H54 (cell line): ENCODE data around the gene MGAT4C.

Experiments
- DNase-seq: peaks from one replicate; pipeline ENCODE4 v3.0.0; 2011; ENCODE audit warnings: low spot score, mixed read lengths; ENCODE audit not compliant: insufficient read length
- FAIRE-seq: peaks from 3 replicates; lab custom pipeline; 2011; peaks lifted over from hg19 to GRCh38; lab: Jason Lieb, UNC
- POLR2A ChIP-seq: IDR thresholded peaks from 2 replicates; pipeline ENCODE4 v1.6.1; 2011; ENCODE audit warnings: low read depth, mild to moderate bottlenecking, low read length

Gene MGAT4C

DNA sequence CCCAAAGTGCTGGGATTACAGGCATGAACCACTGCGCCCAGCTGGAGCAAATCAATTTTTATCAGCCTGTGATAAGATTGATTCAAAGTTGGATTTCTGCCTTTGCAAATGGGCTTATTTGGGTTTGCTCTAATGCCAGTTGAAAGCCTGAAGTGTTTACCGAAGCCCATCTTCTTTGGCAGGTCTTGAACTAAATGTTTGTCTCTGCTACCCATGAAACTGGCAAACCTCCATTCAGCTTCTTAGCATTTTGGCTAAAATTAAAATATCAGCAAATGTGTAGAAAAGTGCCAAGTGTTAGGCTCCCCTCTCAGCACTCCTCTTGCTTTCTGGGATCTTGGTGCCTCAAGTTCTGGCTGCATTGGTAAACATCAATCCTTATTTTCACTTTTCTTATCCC, 61.5 kb downstream of the MGAT4C start:
- FAIRE-seq (no peak), DNase-seq (no peak)
- TF ChIP-seq POLR2A = no peak

DNA sequence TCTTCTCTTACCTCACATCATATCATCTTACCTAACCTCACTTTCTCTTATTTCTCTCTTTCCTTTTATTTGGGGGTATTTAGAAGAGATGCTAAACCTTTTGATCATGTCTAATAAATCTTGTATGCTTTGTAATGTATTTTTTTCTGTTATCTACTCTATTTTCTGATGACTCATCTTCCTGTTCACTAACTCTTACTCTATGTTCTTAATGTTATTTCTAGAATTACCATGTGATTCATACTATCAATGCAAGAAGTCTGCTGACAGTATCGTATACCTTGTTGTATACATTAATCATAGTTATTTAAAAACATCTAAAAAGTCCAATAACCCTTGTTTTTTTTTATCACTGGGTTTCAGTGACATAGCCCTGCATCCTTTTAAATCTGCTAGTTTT, 62.3 kb downstream of the MGAT4C start:
- FAIRE-seq (peak; percentile 66), DNase-seq (no peak)
- no peak for TF ChIP-seq POLR2A

DNA sequence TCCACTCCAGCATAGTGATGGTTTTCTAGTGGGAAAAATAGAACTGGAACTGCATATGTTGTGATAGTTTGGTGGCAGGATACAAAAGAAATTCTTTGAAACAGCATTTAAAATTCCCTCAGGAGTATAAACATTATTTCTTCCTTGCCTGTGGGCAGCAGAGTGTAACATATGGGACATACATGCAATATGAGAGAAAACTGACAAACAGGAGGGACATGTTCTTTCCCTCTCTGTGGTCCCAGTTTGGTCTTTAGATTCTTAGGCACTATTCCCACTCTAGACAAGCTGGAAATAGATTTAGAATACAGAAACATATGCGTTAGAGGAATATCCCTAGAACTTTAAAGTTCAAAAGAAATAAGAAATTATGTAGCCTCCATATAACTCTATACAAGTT, 68.0 kb downstream of the MGAT4C start:
- FAIRE-seq (no peak), DNase-seq (no peak)
- TF ChIP-seq POLR2A = no peak

DNA sequence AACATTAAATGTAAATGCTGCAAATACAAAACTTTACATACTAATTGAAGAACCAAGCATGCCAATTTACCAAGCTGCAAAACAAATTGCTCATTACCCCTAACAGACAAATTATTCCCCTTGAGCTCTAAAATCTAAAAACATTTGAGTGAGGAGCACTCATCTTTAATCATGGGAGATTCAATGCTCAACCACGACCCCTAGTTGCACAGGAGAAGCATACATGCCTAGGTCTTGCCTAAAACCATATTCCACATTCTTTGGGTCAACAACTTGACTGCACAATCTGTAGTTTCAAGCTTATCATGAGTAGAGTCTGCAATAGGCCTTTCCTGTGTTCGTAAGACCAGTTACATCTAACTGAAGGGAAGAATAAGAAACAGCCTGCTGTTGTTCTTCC, 69.7 kb downstream of the MGAT4C start:
- FAIRE-seq (peak; percentile 27), DNase-seq (no peak)

DNA sequence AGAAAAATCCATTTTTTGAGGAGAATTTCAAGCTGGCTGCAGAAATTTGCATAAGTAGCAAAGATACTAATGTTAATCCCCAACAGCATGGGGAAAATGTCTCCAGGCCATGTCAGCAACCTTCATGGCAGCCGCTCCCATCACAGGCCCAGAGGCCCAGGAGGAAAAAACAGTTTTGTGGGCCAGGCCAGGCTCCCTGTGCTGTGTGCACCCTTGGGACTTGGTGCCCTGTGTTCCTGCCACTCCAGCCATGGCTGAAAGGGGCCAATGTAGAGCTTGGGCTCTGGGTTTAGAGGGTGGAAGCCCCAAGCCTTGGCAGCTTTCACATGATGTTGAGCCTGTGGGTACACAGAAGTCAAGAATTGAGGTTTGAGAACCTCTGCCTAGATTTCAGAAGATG, 76.3 kb downstream of the MGAT4C start:
- DNase-seq (no peak), FAIRE-seq (no peak)
- no peak for TF ChIP-seq POLR2A

More for the DNA sequence above, 69.7 kb downstream of the MGAT4C start:
- no peak for TF ChIP-seq POLR2A

DNA sequence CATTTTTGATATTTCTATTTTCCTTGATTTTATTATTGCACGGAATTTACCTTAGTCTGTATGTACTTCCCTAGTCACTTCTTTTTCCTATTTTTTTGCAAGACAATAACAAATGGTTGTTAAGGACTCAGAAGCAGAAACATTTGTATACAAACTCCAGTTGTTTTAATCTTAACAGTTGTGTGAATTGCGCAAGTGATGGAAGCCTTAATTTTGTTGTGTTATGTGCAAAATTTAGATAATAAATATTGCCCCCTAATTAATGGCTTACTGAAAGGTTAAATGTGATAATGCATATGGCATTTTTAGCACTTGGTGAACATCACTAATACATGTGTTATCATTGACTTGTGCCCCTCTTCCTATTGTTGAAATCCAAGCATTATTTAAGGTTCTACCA, 82.0 kb downstream of the MGAT4C start:
- TF ChIP-seq POLR2A = no peak
- FAIRE-seq (no peak), DNase-seq (no peak)

DNA sequence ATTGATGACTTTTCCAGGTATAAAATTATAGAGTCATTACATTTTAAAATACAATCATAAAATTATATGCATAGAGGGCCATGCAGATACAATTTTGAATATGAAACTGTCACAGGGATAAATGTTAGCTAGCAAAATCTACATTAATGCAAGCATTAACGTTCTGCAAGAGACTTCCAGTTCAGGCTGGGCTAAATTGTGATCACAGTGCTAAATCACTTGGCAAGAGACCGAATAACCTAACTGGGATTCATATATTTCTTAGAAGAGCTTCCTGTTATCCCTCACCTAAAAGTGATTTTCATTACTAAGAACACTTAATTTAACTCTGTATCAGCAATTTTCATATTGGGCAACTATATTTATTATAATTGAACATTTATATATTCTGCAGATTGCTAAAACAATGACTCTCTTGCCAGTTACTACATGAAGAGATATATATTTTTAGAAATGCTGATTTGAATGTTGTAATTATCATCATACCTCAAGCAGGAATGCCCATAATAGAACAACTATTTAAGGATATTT, 83.2 kb downstream of the MGAT4C start:
- FAIRE-seq (no peak), DNase-seq (no peak)
- TF ChIP-seq POLR2A = no peak

DNA sequence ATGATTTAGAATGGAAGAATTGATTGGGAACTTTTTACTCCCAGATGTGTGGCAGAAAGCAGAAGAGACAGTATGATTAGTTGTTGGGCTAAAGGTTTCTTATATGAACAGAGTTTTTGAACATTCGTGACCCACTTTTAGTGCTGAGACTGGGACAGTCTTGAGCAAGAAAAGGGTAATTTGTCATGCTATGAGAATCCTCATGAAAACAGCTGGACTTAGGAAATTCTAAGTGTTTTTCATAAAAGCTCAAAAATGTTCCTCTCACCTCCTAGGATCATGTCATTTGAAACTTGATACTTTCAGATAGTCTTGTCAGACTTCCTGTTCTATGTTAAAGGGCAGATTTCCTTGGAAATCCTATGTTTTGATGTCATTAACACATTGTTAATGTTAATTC, 86.1 kb downstream of the MGAT4C start:
- DNase-seq (no peak), FAIRE-seq (no peak)
- no peak for TF ChIP-seq POLR2A

DNA sequence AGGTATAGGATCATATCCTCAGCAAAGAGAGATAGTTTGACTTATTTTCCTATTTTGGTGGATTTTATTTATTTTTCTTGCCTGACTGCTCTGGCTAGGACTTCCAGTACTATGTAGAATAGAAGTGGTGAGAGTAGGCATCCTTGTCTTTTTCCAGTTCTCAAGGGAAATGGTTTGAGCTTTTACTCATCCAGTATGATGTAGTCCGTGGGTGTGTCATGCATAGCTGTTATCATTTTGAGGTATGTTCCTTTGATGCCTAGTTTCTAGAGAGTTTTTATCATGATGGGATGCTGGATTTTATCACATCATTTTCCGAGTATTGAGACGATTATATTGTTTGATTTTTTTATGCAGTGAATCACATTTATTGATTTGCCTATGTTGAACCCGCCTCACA, 97.2 kb downstream of the MGAT4C start:
- FAIRE-seq (peak; percentile 66), DNase-seq (no peak)
- no peak for TF ChIP-seq POLR2A

DNA sequence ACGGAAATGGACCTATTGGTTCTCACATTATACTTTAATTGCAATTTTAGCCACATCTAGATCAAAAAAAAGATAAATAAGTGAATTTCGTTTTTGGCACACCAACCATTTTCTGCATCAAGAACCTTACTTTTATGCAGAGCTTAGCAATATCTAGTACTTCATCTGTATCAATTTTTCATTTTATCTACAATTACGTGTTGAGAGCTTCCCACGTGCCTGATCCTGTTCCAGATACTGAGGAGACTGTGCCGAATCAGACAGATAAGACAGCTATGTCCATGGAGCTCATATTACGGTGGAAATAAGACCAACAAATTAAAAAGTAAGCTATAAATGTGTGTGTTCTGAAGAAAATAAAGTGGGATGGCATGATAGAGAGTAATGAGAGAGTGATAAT, 101.6 kb downstream of the MGAT4C start:
- FAIRE-seq (no peak), DNase-seq (no peak)

DNA sequence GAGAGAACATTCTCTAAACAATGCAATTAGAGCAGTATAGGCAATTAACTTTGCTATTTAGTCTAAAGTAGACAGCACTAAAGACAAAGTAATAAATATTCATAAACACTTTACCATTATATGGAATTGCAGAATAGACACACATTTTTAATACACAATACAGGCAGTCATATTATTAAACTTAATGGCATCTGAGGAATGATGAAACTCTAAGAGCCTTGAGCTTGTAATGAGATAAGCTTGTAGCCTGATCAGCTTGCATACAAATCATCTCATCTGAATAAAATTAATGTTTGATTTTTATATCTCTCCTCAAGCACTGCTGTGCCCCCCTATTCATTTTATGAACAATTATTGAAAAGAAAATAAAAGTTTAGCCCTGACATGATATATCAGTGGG, 107.6 kb downstream of the MGAT4C start:
- DNase-seq (no peak), FAIRE-seq (no peak)
- no peak for TF ChIP-seq POLR2A

More for the DNA sequence above, 101.6 kb downstream of the MGAT4C start:
- no peak for TF ChIP-seq POLR2A

DNA sequence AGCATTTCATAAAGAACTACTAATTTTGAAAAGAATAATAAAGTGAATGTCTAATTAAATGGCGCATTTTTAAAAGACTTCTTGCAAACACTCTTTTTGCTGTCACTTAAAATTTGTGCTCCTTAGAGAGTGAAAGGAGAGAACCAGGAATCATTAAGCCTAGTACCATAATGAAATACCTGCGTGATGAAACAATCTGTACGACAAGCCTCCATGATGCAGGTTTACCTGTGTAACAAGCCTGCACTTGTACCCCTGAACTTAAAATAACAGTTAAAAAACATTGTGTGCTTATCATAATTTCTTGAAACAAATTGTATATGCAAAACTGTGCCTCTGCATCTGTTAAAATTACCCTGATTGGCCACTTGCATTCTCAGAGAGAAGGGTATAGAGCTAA, 108.1 kb downstream of the MGAT4C start:
- no peak for FAIRE-seq
- no peak for TF ChIP-seq POLR2A
- DNase-seq = no peak

DNA sequence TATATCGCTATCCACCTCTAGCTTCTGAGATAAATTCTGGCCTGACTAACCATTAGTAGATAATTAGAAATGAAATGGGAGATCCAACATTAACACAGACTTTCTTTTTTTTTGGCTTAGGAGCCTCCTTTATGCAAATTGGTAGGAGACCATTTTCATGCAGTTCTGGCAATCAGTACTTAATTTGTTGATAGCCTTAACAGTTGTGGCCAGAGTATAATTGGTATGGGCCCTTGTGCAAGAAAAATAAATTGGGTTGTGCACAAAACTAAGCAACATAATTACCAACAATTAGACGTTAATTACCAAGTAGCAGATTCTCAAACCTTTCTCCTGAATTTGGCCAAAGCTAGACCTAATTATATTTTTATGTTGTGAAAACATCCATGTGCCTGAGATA, 111.0 kb downstream of the MGAT4C start:
- DNase-seq (no peak), FAIRE-seq (no peak)
- no peak for TF ChIP-seq POLR2A

DNA sequence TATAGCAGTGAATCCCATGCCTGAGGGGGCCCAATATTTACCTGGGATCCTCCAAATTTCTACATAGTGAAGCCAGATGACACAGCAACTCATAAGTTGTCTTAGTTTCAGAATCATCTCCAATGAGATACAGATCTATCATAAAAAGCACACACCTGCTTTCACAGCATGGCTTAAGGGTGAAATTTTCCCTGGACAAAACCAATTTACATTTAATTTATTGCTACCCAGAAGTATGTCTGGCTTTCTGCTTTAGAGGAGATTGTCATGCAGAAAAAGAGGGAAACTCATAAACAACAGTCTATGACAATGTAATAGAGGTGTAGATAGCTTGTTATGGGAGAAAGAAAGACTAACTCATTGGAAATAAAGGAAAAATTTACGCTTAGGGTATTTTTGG, 113.0 kb downstream of the MGAT4C start:
- no peak for TF ChIP-seq POLR2A
- DNase-seq (no peak), FAIRE-seq (no peak)

DNA sequence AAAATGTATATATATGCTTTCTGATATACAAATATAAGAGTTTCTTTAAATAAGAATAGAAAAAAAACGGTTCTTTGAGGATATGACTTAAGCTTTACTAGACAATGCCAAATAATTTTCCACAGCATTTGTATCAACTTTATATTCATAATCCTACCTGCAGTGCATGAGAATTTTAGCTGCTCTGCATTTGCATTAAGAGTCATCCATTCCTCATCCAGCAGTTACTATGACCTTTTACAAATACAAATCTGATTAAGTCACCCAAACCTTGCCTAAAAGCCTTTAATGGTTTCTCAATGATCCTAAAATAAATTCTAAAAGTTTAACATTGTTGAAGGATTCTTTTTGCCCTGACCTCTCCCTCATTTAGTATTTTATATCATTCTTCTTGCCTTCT, 116.5 kb downstream of the MGAT4C start:
- DNase-seq (no peak), FAIRE-seq (no peak)
- TF ChIP-seq POLR2A = no peak

DNA sequence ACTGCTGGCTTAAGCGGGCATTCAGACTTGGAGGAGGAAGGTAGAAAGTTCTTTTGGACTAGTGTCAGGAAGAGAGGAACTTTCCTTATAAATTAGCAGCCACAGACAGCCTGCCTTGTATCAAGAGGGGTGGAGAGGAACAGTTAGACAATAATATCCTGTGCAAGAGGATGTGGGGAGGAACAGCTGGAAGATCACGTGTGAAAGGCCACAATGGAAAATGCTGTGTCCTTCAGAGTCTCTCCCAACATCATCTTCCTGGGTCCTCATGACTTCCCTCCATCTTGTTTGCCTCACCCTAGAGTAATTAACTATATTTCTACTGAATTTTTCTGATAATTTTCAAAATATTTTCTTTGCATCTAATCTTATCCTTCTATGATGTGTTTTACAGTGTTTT, 117.4 kb downstream of the MGAT4C start:
- TF ChIP-seq POLR2A = no peak
- no peak for DNase-seq
- FAIRE-seq = no peak
